Ovary (tissue), 3 donors: ENCODE results near the gene EZR.

Source experiments
- POLR2A ChIP-seq: fragments of 450-650 bp; IDR thresholded peaks from one replicate; pipeline ENCODE4 v1.6.1; 2017; ENCODE audit warnings: antibody characterized with exemption, mild to moderate bottlenecking, moderate library complexity
- TF ChIP-seq, protein P1 (sequence below), 3 donors: fragments of 450-650 bp in 2 of 3; fragments of 200-600 bp in 1 of 3; IDR thresholded peaks; one replicate each; pipeline versions ENCODE4 v1.5.1 to v1.8.0; 2016 to 2022; ENCODE audit warnings: antibody characterized with exemption in 3 of 3, mild to moderate bottlenecking in 1 of 3
- donor health status: DM: no; HTN: no; CAD: no.

DNA sequence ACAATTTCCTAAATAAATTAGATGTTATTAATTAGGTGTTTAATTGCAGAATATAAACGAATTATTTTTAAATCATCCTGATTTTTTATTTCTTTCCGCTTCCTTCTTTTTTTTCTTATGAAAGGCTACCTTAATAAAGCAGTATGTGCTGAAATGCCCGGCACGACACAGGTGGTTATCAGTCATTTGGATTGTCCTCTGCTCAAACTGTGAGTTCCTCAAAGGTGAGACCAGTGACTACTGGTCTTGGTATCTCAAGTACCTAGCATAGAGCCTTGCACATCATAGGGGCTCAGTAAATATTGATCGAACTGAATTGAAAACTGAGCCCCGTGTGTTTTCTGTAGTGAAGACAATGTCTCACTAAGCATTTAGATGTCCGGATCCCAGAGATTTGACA, 9.6 kb upstream of the EZR start:
- TF ChIP-seq, protein P1, sequence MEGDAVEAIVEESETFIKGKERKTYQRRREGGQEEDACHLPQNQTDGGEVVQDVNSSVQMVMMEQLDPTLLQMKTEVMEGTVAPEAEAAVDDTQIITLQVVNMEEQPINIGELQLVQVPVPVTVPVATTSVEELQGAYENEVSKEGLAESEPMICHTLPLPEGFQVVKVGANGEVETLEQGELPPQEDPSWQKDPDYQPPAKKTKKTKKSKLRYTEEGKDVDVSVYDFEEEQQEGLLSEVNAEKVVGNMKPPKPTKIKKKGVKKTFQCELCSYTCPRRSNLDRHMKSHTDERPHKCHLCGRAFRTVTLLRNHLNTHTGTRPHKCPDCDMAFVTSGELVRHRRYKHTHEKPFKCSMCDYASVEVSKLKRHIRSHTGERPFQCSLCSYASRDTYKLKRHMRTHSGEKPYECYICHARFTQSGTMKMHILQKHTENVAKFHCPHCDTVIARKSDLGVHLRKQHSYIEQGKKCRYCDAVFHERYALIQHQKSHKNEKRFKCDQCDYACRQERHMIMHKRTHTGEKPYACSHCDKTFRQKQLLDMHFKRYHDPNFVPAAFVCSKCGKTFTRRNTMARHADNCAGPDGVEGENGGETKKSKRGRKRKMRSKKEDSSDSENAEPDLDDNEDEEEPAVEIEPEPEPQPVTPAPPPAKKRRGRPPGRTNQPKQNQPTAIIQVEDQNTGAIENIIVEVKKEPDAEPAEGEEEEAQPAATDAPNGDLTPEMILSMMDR (IDR thresholded peaks at IDR 0.05), result no peak
- TF ChIP-seq POLR2A, result no peak
